Natural killer cell treated with Interleukin-12 subunit alpha and Interleukin-12 subunit beta and Interleukin-15 and Interleukin-18, amount 100 ng/mL, for 72 hours (primary cell): Measurements from ENCODE around the gene CENPP. TPM values are rescaled to one million over a fixed set of nuclear protein-coding genes. Genes with fewer than 3 reads are reported as not detected.

ENCODE experiments used
- ATAC-seq, 2 donors: fragments of 150-1000 bp; cut with Tn5 transposase in 1 of 2; sonication (Bioruptor Pico), chemical (Tn5 transposase) in 1 of 2; 2 replicates each; pipeline ENCODE4 v1.10.0; 2021
- DNase-seq: peaks from one replicate; pipeline ENCODE4 v3.0.0; 2022; ENCODE audit warnings: low spot score
- H3K27ac Mint-ChIP-seq, 2 donors: 1 replicate in 1 of 2; 2 replicates in 1 of 2; pipeline ENCODE4 v1.8.0; 2022; ENCODE audit warnings: mixed read lengths in 2 of 2, mild to moderate bottlenecking in 1 of 2, moderate library complexity in 1 of 2
- H3K27me3 Mint-ChIP-seq, 2 donors: 1 replicate in 1 of 2; 2 replicates in 1 of 2; pipeline ENCODE4 v1.8.0; 2022; ENCODE audit warnings: mixed read lengths in 2 of 2
- H3K36me3 Mint-ChIP-seq: one replicate; pipeline ENCODE4 v1.8.0; 2022; ENCODE audit warnings: mixed read lengths
- H3K4me1 Mint-ChIP-seq, 2 donors: 1 replicate in 1 of 2; 2 replicates in 1 of 2; pipeline ENCODE4 v1.8.0; 2022; ENCODE audit warnings: low read depth in 2 of 2, mixed read lengths in 2 of 2, mild to moderate bottlenecking in 1 of 2
- H3K4me3 Mint-ChIP-seq: one replicate; pipeline ENCODE4 v1.8.0; 2022; ENCODE audit warnings: mixed read lengths
- H3K9me3 Mint-ChIP-seq: 2 replicates; pipeline ENCODE4 v1.8.0; 2022; ENCODE audit warnings: mixed read lengths
- total RNA-seq, 2 donors: library from RNA; stranded (reverse); gene quantifications; one replicate each; pipeline ENCODE4 v1.2.3, GENCODE V29; 2022

Gene CENPP
- total RNA-seq, 2 donors from 2014 or later, result 14.7 to 38.8 TPM

DNA sequence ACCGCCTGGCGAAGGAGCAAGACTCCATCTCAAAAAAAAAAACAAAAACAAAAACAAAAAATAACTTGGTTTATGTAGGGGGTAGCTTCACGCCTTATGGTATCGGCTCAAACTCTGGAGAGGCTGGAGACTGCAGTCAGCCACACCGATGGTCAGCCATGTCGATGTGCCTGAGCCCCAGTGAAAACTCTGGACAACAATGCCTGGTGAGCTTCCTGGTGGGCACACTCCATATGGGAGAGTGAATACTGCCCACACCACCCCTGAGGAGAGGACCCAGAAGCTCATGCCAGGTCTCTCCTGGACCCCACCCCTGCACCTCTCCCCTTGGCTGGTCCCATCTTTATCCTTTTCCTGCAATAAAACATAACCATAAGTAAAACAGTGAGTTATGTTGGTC, 324.5 kb downstream of the CENPP start:
- Mint-ChIP-seq H3K4me3 (no peak overlapping the region), H3K36me3 (peaks cover 29% of the 10 kb centered on the region), H3K27ac (no peak overlapping the region), H3K4me1 (peaks cover 5 to 13% of the 10 kb centered on the region in 2 donors), H3K9me3 (no peaks in the 10 kb centered on the region), H3K27me3 (no peaks in the 10 kb centered on the region)
- DNase-seq (no peak), ATAC-seq (peak in 1 of 2 donors; percentile 27)

DNA sequence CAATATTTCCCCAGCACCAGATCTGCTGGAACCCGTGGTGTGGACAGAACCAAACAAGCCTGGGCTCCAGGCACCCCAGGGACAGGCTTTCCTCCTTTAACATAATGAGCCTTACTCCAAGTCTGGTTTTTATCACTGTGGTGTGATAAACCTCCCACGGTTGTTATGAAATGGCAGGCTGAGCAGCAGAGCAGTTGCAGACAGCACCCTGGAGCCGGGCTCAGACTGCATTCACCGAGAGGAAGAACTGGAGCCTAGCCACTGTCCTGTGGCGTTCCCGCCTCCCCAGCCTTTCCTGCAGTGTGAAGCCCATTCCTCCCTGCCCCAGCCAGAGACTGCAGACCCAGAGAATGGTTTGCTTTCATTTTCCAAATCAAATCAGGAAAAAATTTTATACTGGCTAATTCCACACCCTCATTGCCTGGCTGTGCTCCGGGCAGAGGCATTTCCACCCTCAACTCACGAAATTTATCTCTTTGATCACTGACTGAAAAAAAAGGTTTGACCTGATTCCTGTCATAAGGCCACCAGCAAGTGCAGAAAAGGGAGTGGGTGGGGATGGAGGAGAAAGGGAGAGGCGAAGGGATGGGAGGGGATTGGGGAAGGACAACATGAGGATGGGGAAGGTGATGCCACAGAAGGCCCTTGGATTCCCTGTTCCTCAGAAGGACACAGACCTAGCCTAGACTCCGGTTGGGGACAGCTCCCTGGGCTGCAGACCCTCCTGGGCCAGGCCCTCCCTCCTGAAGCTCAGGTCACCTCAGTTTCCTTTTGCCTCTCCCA, 325.3 kb downstream of the CENPP start:
- no peak for ATAC-seq
- Mint-ChIP-seq H3K36me3 (peaks cover 22% of the 10 kb centered on the region), H3K27me3 (no peaks in the 10 kb centered on the region), H3K9me3 (no peaks in the 10 kb centered on the region), H3K27ac (no peak overlapping the region), H3K4me3 (no peak overlapping the region), H3K4me1 (peaks cover 5 to 12% of the 10 kb centered on the region in 2 donors)
- DNase-seq, result no peak

- Mint-ChIP-seq H3K27me3 (no peaks in the 10 kb centered on the region), H3K36me3 (peaks cover 7% of the 10 kb centered on the region), H3K4me1 (peaks cover 0 to 2% of the 10 kb centered on the region in 2 donors), H3K27ac (no peak overlapping the region), H3K4me3 (no peak overlapping the region), H3K9me3 (no peaks in the 10 kb centered on the region)
- DNase-seq (no peak), ATAC-seq (no peak)
Measured at GRCh38 chr9:92652461-92652860, 326.7 kb downstream of the CENPP start.

DNA sequence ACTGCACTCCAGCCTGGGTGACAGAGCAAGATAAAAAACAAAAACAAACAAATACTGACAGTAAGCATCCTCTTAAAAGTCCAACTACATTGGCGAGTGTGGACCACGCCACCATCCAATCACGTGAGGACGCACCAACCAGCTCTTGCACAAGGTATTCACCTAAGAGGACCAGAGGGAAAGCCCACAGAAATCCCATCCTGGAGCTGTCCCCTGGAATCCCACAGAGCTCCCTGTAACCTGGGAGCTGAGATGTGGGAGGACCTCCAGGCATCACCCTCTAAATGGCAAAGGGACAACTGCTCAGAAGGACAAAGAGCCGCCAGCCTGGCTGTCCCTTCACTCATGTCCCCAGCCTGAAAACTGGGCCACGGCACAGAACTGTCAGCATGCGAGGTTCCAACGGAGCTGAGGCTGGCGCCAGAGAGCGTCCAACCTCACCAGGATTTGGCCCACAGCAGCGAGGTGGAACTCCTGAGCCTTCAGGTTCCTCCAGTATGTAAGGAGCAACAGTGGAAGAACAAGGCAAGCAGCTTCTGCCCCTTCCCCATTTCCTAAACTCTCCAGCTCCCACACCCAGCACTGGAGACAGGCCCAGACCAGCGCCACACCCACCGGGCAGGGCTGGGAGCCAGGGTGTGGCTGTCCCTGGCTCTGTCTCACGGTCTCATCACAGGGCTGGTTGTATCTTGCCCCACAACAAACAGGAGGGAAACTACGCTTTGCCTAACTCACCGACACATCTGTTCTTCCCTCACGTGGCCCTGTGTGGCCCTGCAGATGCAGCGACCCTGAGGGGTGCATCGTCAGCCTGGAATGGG, 328.9 kb downstream of the CENPP start:
- H3K27me3 Mint-ChIP-seq, result no peaks in the 10 kb centered on the region
- no peak overlapping the region for H3K27ac Mint-ChIP-seq
- H3K4me1 Mint-ChIP-seq, result peaks cover 0 to 2% of the 10 kb centered on the region in 2 donors
- DNase-seq, result peak; percentile 26
- no peak for ATAC-seq
- no peaks in the 10 kb centered on the region for H3K9me3 Mint-ChIP-seq
- H3K4me3 Mint-ChIP-seq, result no peak overlapping the region
- no peaks in the 10 kb centered on the region for H3K36me3 Mint-ChIP-seq

- Mint-ChIP-seq H3K4me1 (peaks cover 0 to 5% of the 10 kb centered on the region in 2 donors), H3K4me3 (no peak overlapping the region), H3K27ac (no peak overlapping the region), H3K27me3 (no peaks in the 10 kb centered on the region), H3K36me3 (no peaks in the 10 kb centered on the region), H3K9me3 (no peaks in the 10 kb centered on the region)
- DNase-seq (peak; percentile 5), ATAC-seq (no peak)
Measured at GRCh38 chr9:92655366-92655765, 329.6 kb downstream of the CENPP start.

DNA sequence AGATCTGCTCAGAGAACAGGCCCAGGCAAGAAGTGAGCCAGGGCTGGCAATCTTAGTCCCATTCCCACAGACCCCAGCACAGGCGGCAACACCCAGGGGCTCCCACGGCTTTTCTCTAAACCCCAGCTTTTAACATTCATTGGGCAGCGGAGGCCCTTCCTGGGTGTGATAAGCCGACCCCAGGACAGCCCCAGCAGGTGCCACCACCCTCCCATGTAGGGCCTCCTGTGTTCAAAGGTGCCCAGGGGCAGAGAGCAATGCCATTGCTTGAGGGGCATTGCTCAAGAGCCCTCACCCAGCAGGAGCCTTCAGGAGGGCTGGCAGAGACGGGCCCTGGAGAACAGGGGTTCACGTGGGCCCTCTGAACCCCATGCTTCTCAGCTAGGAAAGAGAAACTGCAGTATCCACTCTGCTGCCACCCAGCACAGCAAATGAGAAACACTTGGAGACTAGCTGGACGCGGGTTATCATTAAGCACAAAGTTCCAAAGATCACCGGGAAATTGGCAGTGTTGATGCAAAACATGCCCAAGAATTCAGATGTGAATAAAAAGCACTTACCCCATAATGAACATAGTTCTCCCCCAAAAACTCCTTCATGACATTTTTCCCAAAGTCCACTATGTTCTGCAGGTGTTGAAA, 330.3 kb downstream of the CENPP start:
- Mint-ChIP-seq H3K9me3 (no peaks in the 10 kb centered on the region), H3K27me3 (no peaks in the 10 kb centered on the region), H3K4me1 (peaks cover 0 to 5% of the 10 kb centered on the region in 2 donors), H3K36me3 (no peaks in the 10 kb centered on the region), H3K27ac (no peak overlapping the region), H3K4me3 (no peak overlapping the region)
- peak in 1 of 2 donors; percentile 3 for ATAC-seq
- DNase-seq, result peak; percentile 32

DNA sequence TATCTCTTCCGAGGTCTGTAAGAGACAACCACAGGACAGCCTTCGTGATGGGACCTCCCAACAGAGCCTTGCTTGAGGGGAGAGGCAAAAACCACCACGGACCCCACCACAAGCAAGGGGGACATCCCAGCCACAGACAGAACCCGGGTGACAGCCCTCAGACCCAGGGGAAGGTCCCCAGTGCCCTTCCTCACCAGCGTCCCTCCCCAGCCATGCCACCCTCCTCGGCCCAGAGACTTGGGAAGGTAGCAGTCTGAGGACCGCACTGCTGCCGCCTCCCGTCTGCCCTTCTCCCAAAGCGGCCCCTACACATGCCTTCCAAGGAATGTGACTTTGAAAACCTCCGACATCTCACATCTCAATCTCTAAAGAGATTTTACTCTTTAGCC, 330.8 kb downstream of the CENPP start:
- no peak for ATAC-seq
- Mint-ChIP-seq H3K27ac (no peak overlapping the region), H3K36me3 (no peaks in the 10 kb centered on the region), H3K4me3 (no peak overlapping the region), H3K27me3 (no peaks in the 10 kb centered on the region), H3K9me3 (no peaks in the 10 kb centered on the region), H3K4me1 (peaks cover 2 to 6% of the 10 kb centered on the region in 2 donors)
- DNase-seq, result peak; percentile 13

GRCh38 chr9:92657296-92658094, 331.7 kb downstream of the CENPP start:
- H3K9me3 Mint-ChIP-seq, result no peaks in the 10 kb centered on the region
- ATAC-seq (no peak), DNase-seq (peak; percentile 42)
- H3K4me1 Mint-ChIP-seq, result peaks cover 6 to 10% of the 10 kb centered on the region in 2 donors
- no peaks in the 10 kb centered on the region for H3K27me3 Mint-ChIP-seq
- H3K36me3 Mint-ChIP-seq, result no peaks in the 10 kb centered on the region
- no peak overlapping the region for H3K4me3 Mint-ChIP-seq
- no peak overlapping the region for H3K27ac Mint-ChIP-seq

DNA sequence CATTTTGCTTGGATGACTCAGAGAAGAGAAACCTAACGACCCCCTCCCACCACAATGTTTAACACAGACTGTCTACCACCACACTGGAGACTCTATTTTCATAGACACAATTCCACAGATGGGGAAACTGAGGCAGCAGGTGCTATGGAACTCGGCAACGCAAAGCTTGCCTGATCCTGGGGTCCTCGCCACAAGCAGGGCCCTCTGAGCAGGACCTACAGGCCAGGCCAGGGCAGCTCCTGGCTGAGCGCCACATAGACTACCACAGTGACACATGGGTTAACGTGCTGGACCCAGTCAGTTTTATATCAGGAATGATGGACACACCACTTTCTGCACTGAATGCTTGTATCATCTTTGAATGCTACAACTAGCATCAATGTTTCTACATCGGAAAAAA, 332.4 kb downstream of the CENPP start:
- H3K4me1 Mint-ChIP-seq, result peaks cover 8 to 10% of the 10 kb centered on the region in 2 donors
- H3K36me3 Mint-ChIP-seq, result no peaks in the 10 kb centered on the region
- DNase-seq (no peak), ATAC-seq (no peak)
- no peak overlapping the region for H3K27ac Mint-ChIP-seq
- H3K9me3 Mint-ChIP-seq, result no peaks in the 10 kb centered on the region
- H3K27me3 Mint-ChIP-seq, result no peaks in the 10 kb centered on the region
- H3K4me3 Mint-ChIP-seq, result no peak overlapping the region

GRCh38 chr9:92658611-92659010, 332.9 kb downstream of the CENPP start:
- no peak for ATAC-seq
- H3K4me1 Mint-ChIP-seq, result peaks cover 12 to 13% of the 10 kb centered on the region in 2 donors
- H3K27ac Mint-ChIP-seq, result no peak overlapping the region
- no peaks in the 10 kb centered on the region for H3K27me3 Mint-ChIP-seq
- no peaks in the 10 kb centered on the region for H3K36me3 Mint-ChIP-seq
- H3K9me3 Mint-ChIP-seq, result no peaks in the 10 kb centered on the region
- DNase-seq, result peak; percentile 26
- H3K4me3 Mint-ChIP-seq, result no peak overlapping the region

- Mint-ChIP-seq H3K9me3 (no peaks in the 10 kb centered on the region), H3K27ac (no peak overlapping the region), H3K4me1 (peaks cover 17 to 19% of the 10 kb centered on the region in 2 donors), H3K27me3 (no peaks in the 10 kb centered on the region), H3K36me3 (no peaks in the 10 kb centered on the region), H3K4me3 (no peak overlapping the region)
- ATAC-seq (no peak), DNase-seq (peak; percentile 6)
Measured at GRCh38 chr9:92659601-92660000, 333.8 kb downstream of the CENPP start.

GRCh38 chr9:92660266-92660665, 334.5 kb downstream of the CENPP start:
- Mint-ChIP-seq H3K36me3 (no peaks in the 10 kb centered on the region), H3K27ac (no peak overlapping the region), H3K4me1 (peaks cover 23 to 24% of the 10 kb centered on the region in 2 donors), H3K27me3 (no peaks in the 10 kb centered on the region), H3K9me3 (no peaks in the 10 kb centered on the region), H3K4me3 (no peak overlapping the region)
- peak; percentile 41 for DNase-seq
- no peak for ATAC-seq

GRCh38 chr9:92661127-92661526, 335.4 kb downstream of the CENPP start:
- Mint-ChIP-seq H3K36me3 (no peaks in the 10 kb centered on the region), H3K27me3 (no peaks in the 10 kb centered on the region), H3K27ac (no peak overlapping the region), H3K9me3 (no peaks in the 10 kb centered on the region), H3K4me3 (no peak overlapping the region), H3K4me1 (peaks cover 30% of the 10 kb centered on the region in 2 donors)
- ATAC-seq (no peak), DNase-seq (no peak)
